ENCODE data around the gene TMEM132C.
"Not testable (repeated sequence)": the region's sequence is repeated elsewhere in the genome, so short reads cannot be mapped to it uniquely, and the experiment has no call there.

TMEM132C gene

DNA sequence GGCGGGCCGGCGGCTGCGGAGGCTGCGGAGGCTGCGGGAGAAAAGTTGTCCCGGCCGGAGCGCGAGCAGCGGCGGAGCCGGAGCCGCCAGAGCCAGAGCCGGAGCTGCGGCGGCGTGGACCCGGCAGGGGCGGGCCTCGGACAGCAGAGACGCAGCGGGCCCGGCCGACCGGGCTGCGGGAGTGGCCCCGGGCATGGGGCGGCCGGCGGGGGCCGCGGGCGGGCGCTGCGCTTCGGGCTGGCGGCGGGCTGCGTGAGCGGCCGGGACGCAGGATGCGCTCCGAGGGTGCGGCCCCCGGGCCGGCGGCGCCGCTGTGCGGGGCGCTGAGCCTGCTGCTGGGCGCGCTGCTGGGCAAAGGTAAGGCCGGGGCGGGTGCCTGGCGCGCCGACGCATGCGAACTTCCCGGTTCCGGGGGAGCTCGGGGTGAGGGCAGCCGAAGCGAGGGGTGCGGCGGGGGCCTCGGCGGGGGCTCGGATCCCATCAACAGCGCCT is at the start of gene TMEM132C:
TSS of gene TMEM132C (plus strand) at position 40 of the 492 bp plus-strand sequence. CDS start at position 273, 233 bp downstream.
- no peak for DNase-seq

- DNase-seq: no peak
Measured at GRCh38 chr12:128224226-128224625, 42.7 kb upstream of the TMEM132C start.

- DNase-seq: no peak
Measured at GRCh38 chr12:128228581-128228980, 38.4 kb upstream of the TMEM132C start.

DNA sequence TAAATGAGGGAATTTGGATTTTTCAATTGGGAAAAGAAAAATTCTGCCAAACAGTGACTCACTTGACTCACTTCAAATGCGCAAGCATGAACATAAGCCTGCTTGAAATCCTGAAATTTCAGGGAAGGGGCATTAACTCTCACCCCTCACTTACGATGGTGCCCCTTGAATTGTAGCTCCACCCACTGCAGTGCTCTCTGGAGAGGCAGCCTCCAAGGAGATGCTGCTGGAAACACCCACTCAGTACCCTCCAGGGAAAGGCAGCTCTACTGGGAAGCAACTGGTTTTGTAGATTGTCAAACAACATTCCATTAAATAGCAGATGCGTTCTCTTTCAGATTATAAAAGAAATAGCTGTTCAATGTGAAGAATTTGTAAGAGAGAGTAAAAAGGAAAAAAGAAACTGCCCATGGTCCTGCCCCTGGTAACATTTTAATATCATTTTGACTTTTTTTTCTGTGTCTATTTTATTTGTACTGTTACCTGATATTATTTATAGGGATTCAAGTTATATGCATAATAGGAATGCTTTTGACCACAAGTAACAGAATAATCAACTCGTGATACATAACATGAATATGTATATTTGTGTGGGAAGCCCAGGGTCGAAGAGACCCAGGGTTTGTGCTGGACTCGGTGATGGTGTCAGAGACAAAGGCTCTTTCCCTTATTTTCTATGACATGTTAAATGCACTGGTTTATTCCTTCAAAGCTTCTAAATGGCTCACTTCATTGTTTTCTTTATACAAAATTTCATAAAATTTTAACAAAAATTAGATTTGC is 31.1 kb upstream of the TMEM132C start:
- no peak for DNase-seq

- DNase-seq: no peak
Measured at GRCh38 chr12:128236525-128236924, 30.4 kb upstream of the TMEM132C start.

GRCh38 chr12:128240745-128241144 is 26.2 kb upstream of the TMEM132C start:
- no peak for DNase-seq

DNA sequence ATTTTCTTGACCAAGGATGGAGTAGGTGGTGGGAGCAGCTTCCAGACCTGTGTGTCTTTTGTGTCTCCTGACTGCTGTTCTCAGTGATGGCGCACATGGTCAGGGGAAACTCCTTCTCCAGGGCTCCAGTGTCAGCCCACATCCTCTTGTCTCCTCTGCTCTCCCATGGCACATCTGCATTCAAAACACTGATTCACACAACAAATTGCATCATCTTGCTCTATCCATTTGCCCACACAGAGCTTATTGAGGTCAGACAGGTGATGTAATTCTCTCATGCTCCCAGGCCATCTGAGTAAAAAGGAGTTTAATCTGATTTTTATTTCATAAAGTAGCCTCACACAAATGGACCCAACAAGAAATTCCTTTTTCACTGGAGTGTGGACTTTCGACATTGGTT is 21.8 kb upstream of the TMEM132C start:
- DNase-seq: no peak

- no peak for DNase-seq
Measured at GRCh38 chr12:128245905-128246304, 21.1 kb upstream of the TMEM132C start.

DNA sequence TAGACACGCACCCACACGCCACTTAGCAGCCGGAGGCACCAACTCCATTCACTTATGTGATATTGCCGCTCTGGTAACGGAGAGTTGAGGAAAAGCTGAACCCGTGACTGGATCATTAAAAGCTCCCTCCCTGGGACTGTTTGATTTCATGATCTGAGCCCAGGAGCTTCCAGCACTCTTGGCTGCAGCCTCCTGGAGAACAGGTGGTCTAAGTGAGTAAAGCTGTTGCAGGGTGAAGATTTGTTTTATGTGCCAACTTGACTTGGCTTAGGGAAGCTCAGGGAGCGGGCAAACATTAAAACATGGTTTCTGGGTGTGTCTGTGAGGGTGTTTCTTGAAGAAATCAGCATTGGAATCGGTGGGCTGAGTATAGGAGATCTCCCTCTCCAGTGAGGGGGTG is 16.9 kb upstream of the TMEM132C start:
- no peak for DNase-seq

- not testable (repeated sequence) for DNase-seq
Measured at GRCh38 chr12:128253829-128254228, 13.1 kb upstream of the TMEM132C start.

DNA sequence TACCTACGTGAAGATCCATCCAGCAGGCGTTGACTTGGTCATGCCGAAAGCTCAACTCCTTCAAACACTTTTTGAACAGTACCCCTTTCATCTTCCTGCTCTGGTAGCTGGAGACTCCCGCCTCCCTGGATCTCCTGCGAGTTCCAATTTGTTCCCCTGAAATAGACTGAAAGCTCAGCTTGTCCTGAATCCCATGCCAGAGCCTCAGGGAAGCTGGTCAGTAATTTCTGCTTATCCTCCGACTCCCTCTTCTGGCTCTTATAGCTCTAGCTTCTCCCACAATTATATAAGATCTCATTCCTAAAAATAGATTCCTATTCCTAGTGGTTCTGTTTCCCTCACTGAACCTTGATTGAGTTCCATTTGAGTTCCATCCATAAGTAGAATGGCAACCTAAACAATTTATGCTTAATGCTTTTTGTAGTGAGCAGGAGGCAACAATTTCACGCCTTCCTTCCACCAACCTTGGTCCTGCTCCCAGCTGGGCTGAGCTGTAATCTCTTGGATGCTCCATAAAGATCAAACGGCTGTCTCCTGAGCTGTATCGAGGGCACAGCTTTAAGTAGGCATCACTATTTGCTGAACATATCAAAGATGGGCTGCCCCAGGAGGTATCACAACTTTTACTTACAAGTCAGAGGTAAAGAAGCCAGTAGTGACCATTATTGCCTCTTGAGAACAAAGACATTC is 8.0 kb upstream of the TMEM132C start:
- DNase-seq: no peak

- no peak for DNase-seq
Measured at GRCh38 chr12:128259556-128260070, 7.4 kb upstream of the TMEM132C start.

GRCh38 chr12:128261757-128262156 is 5.2 kb upstream of the TMEM132C start:
- DNase-seq: no peak

- no peak for DNase-seq
Measured at GRCh38 chr12:128265566-128265965, 1.4 kb upstream of the TMEM132C start.

- no peak for DNase-seq
Measured at GRCh38 chr12:128266086-128266485, 884 bp upstream of the TMEM132C start.

- DNase-seq: no peak
Measured at GRCh38 chr12:128266541-128267130, 334 bp upstream of the TMEM132C start.

DNA sequence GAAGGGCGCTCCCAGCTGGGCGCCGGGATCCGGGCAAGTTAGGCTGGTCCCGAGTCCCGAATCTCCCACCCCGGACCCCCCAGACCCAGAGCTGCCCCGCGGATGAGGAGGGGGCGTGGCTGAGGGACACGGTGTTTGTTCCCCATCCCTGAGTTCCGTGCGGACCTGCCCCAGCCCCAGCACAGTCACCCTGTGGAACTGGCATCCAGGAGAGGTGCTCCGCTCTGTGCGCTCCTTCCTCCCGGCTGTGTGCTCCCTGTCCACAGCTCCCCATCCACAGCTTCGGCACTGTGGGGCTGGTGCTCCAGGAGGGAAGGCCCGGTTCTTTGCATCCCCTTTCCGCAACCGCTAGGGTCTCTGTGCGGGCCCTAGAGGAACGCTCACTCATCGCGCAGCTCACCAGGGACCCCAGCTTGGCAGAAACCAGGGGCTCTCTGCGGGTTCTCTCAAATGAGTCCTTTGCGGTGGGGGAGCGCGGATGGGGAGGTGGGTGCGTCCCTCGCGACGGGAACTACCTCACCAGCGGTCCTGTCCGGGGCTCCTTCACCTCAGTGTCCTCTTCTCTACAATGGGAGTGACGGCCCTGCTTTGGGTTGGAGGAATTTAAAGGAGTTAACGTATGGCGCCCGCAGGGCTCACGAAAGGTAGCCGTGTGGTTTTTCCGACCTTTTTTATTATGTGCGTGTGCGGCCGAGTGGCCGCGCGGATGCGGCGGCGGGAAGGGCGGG is 845 bp downstream of the TMEM132C start:
- DNase-seq: no peak

DNA sequence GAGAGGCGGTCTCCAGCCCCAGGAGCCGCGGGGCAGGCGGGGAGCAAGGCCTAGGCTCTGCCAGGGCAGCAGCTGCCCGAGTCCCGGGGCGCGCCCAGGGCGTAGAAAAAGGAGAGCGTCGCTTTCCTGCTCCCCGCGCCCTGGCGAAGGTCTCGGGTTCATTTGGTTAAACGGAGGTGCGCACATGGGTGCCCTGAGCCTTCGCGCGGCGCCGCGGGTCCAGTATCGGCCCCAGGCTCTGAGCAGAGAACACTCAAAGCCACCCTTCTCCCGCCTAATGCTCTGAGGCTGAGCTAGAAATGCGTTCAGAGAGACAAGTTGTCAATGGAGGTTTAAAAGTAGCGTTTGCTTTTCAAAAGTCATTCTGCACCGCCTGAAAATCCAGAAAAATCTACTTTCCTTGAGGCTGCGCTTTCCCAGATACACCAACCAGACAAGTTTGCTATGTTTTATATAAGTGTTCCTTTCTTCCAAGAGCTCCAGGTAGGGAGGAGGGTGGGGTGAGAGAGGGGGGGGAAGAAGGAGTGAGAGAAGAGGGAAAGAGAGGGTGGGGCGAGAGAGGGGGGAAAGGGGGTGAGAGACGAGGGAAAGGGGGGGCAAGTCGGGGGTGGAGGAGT is 1.5 kb downstream of the TMEM132C start:
- no peak for DNase-seq

- DNase-seq: no peak
Measured at GRCh38 chr12:128269181-128269591, 2.2 kb downstream of the TMEM132C start.

DNA sequence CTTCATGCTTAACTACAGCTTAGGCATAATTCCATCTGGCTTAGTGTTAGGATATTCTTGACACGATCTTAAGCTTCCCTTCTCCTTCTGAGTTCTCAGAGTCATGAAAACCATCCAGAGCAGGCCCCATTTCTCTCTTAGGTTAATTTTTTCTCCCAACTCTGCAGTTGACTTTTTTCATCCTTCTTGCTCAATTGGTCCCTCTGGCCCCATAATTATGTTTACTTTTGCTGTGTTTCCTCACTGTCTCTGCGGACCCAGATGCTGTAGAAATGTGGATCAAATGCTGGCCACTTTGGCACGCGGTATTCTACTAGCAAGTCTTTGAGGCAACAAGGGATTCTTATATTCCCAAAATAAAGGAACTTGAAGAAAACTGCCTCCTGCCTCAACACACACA is 9.5 kb downstream of the TMEM132C start:
- no peak for DNase-seq

- no peak for DNase-seq
Measured at GRCh38 chr12:128286970-128287369, 20.0 kb downstream of the TMEM132C start.

DNA sequence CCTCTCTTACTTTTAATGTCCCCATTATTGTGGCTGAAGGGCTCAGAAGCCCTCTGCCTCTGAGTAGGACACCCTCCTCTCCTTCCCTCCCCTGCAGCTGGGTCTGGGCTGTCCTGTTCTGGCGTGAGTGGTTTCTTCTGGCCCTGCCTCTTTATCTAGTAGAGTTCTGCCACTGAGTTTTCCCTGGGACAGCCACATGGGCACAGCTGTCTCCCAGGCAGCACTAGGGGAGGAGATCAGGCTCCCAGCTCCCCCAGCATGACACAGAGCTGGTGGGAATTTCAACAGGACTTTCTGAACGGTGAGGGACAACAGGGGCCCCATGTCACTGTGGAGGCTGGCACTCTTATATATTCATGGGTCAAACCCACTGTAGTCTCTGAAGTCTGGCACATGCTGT is 21.4 kb downstream of the TMEM132C start:
- DNase-seq: no peak
